Measurements from ENCODE around the gene FLVCR2.

Gene FLVCR2

GRCh38 chr14:75649773-75650172 is 71.4 kb downstream of the FLVCR2 start:
- TF ChIP-seq POU2F2 (IDR thresholded peaks at IDR 0.05; ENCODE audit: low read depth, low read length), result no peak
- no peak for TF ChIP-seq SPI1 (IDR thresholded peaks at IDR 0.05; ENCODE audit: low read depth, low read length)
- no peak for TF ChIP-seq PAX5 (IDR thresholded peaks at IDR 0.05; ENCODE audit: insufficient read depth, low read length, severe bottlenecking)
- TF ChIP-seq POLR2A (IDR thresholded peaks at IDR 0.05; ENCODE audit: low read depth, low read length), result no peak
- TF ChIP-seq TAF1 (IDR thresholded peaks at IDR 0.05; ENCODE audit: low read depth, low read length), result no peak
- no peak for TF ChIP-seq POLR2AphosphoS5 (IDR thresholded peaks at IDR 0.05; ENCODE audit: low read depth, low read length)
- DNase-seq (ENCODE audit: insufficient read length, low spot score) (no peak), FAIRE-seq (no peak)

GRCh38 chr14:75650253-75651058 is 72.0 kb downstream of the FLVCR2 start:
- no peak for FAIRE-seq
- DNase-seq (ENCODE audit: insufficient read length, low spot score), result no peak
- TF ChIP-seq POLR2A (IDR thresholded peaks at IDR 0.05; ENCODE audit: low read depth, low read length), result no peak

- DNase-seq (ENCODE audit: insufficient read length, low spot score) (no peak), FAIRE-seq (no peak)
- no peak for TF ChIP-seq POU2F2 (IDR thresholded peaks at IDR 0.05; ENCODE audit: low read depth, low read length)
These were observed 75.1 kb downstream of the FLVCR2 start for GRCh38 chr14:75653563-75653962.

GRCh38 chr14:75654127-75654732 is 75.8 kb downstream of the FLVCR2 start:
- TF ChIP-seq POLR2A (IDR thresholded peaks at IDR 0.05; ENCODE audit: low read depth, low read length) (no peak), SPI1 (IDR thresholded peaks at IDR 0.05; ENCODE audit: low read depth, low read length) (no peak), POU2F2 (IDR thresholded peaks at IDR 0.05; ENCODE audit: low read depth, low read length) (no peak), PAX5 (IDR thresholded peaks at IDR 0.05; ENCODE audit: insufficient read depth, low read length, severe bottlenecking) (no peak), POLR2AphosphoS5 (IDR thresholded peaks at IDR 0.05; ENCODE audit: low read depth, low read length) (no peak), TAF1 (IDR thresholded peaks at IDR 0.05; ENCODE audit: low read depth, low read length) (no peak)
- FAIRE-seq, result peak; percentile 92
- peak; percentile 42 for DNase-seq (ENCODE audit: insufficient read length, low spot score)

GRCh38 chr14:75655235-75655634 is 76.8 kb downstream of the FLVCR2 start:
- FAIRE-seq, result no peak
- TF ChIP-seq TAF1 (IDR thresholded peaks at IDR 0.05; ENCODE audit: low read depth, low read length), result no peak
- no peak for TF ChIP-seq PAX5 (IDR thresholded peaks at IDR 0.05; ENCODE audit: insufficient read depth, low read length, severe bottlenecking)
- no peak for TF ChIP-seq POLR2A (IDR thresholded peaks at IDR 0.05; ENCODE audit: low read depth, low read length)
- TF ChIP-seq POLR2AphosphoS5 (IDR thresholded peaks at IDR 0.05; ENCODE audit: low read depth, low read length), result no peak
- no peak for TF ChIP-seq SPI1 (IDR thresholded peaks at IDR 0.05; ENCODE audit: low read depth, low read length)
- TF ChIP-seq POU2F2 (IDR thresholded peaks at IDR 0.05; ENCODE audit: low read depth, low read length), result no peak
- no peak for DNase-seq (ENCODE audit: insufficient read length, low spot score)

DNA sequence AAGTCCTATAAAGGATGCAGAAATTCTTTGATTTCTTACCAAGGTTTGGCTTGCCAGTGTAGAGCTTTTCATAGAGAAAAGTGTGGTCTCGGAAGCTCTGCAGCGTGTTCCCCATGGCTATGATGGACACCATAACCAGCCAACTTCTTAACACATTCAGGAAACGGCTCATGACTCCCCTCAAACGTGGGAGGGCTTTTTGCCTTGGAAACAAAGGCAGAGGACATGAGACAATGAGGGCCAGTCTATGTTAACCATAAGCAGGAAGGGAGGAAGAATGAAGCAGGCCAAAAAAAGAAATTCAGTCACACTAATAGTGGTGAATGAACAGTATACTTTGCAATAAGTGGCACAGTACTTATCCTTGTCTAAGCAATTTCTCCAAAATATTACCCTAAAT is 78.9 kb downstream of the FLVCR2 start:
- no peak for FAIRE-seq
- TF ChIP-seq TAF1 (IDR thresholded peaks at IDR 0.05; ENCODE audit: low read depth, low read length), result no peak
- TF ChIP-seq POLR2AphosphoS5 (IDR thresholded peaks at IDR 0.05; ENCODE audit: low read depth, low read length), result no peak
- TF ChIP-seq SPI1 (IDR thresholded peaks at IDR 0.05; ENCODE audit: low read depth, low read length), result no peak
- no peak for TF ChIP-seq POLR2A (IDR thresholded peaks at IDR 0.05; ENCODE audit: low read depth, low read length)
- TF ChIP-seq PAX5 (IDR thresholded peaks at IDR 0.05; ENCODE audit: insufficient read depth, low read length, severe bottlenecking), result no peak
- TF ChIP-seq POU2F2 (IDR thresholded peaks at IDR 0.05; ENCODE audit: low read depth, low read length), result no peak
- DNase-seq (ENCODE audit: insufficient read length, low spot score), result no peak

DNA sequence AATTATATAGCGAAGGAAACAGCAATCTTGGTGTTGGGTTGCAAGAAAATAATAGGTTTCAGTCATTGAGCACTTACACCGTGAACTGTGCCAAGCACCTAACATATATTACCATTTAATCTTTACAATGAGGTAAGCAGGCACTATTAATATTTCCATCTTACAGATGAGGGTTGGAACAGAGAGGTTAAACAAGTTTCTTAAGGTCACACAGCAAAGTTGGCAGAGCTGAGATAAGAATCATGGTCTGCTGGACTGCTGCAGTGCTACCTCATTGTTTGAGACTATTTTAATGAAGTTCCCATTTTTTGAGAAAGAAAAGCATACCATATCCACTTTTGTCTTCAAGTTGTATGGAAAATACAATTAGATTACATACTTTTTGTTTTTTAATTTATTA is 80.5 kb downstream of the FLVCR2 start:
- DNase-seq (ENCODE audit: insufficient read length, low spot score) (no peak), FAIRE-seq (no peak)
- TF ChIP-seq PAX5 (IDR thresholded peaks at IDR 0.05; ENCODE audit: insufficient read depth, low read length, severe bottlenecking) (no peak), POU2F2 (IDR thresholded peaks at IDR 0.05; ENCODE audit: low read depth, low read length) (no peak), TAF1 (IDR thresholded peaks at IDR 0.05; ENCODE audit: low read depth, low read length) (no peak), POLR2AphosphoS5 (IDR thresholded peaks at IDR 0.05; ENCODE audit: low read depth, low read length) (no peak), SPI1 (IDR thresholded peaks at IDR 0.05; ENCODE audit: low read depth, low read length) (no peak), POLR2A (IDR thresholded peaks at IDR 0.05; ENCODE audit: low read depth, low read length) (no peak)

GRCh38 chr14:75660238-75660629 is 81.8 kb downstream of the FLVCR2 start:
- FAIRE-seq (peak; percentile 35), DNase-seq (ENCODE audit: insufficient read length, low spot score) (no peak)
- no peak for TF ChIP-seq SPI1 (IDR thresholded peaks at IDR 0.05; ENCODE audit: low read depth, low read length)
- TF ChIP-seq POLR2A (IDR thresholded peaks at IDR 0.05; ENCODE audit: low read depth, low read length), result no peak
- TF ChIP-seq POLR2AphosphoS5 (IDR thresholded peaks at IDR 0.05; ENCODE audit: low read depth, low read length), result no peak
- no peak for TF ChIP-seq PAX5 (IDR thresholded peaks at IDR 0.05; ENCODE audit: insufficient read depth, low read length, severe bottlenecking)
- no peak for TF ChIP-seq TAF1 (IDR thresholded peaks at IDR 0.05; ENCODE audit: low read depth, low read length)
- TF ChIP-seq POU2F2 (IDR thresholded peaks at IDR 0.05; ENCODE audit: low read depth, low read length), result no peak

DNA sequence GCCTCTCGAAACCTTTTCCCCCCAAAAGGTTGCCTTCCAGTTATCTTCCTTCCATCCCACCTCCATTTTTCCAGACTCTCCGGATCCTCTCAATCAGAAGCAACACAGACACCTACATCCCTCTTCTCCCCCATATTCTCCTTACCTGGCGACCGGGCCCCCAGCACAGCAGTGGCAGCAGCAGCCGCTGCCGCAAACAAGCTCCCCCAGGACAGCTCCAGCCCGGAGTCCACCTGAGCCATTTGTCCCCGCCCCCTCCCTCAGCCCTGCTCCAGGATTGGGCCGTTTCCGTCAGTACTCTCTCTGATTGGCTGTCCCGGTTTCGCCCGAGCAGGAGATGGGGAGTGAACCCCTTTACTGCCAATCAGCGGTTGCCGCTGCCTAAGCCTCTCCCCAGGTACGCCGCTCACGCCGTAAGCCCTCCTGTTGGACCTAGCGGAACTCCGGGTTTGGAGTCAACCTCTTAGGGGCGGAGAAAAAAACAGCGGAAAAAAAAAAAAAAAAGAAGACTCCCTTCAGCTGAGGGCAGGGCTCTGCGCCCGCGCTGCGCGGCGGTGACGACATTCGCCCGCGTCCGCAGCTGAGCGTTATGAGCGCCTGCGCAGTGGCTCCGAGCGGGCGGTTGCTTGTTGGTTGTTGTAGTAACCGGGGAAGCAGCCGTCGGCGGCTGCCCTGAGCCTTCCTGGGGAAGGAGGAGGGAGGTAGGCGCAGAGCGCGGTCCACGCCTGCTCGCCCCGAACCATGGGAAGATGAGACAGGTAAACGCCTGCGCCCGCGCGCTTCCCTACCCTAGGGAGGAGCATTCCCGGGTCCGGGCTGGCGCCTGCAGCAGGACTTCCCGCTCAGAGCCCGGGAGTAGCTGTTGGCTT is 82.4 kb downstream of the FLVCR2 start, which contains the start of the genes ERG28 and TTLL5:
ERG28 (minus strand) TSS at position 247 of the 869 bp plus-strand sequence. CDS start 3,374 bp downstream, outside the sequence.
TTLL5 (plus strand) TSS at position 617 of the 869 bp plus-strand sequence. CDS start 1,904 bp downstream, outside the sequence.
- DNase-seq (ENCODE audit: insufficient read length, low spot score), result peak; percentile 90
- peak; percentile 54 for TF ChIP-seq POLR2A (IDR thresholded peaks at IDR 0.05; ENCODE audit: low read depth, low read length)
- no peak for TF ChIP-seq PAX5 (IDR thresholded peaks at IDR 0.05; ENCODE audit: insufficient read depth, low read length, severe bottlenecking)
- peak; percentile 99 for FAIRE-seq

All from GM12891 (cell line).